GM12878 (cell line): ENCODE results near the gene MRPL55. TPM values are rescaled to one million over a fixed set of nuclear protein-coding genes. Genes with fewer than 3 reads are reported as not detected.

Source experiments
- FOXK2 ChIP-seq: fragments of 450-650 bp; IDR thresholded peaks from 2 replicates; pipeline ENCODE4 v1.6.1; 2017; ENCODE audit warnings: mild to moderate bottlenecking, moderate library complexity
- HDGF ChIP-seq: fragments of 450-650 bp; IDR thresholded peaks from 2 replicates; pipeline ENCODE4 v1.6.1; 2016; ENCODE audit warnings: antibody characterized with exemption
- KAT2A ChIP-seq: conservative IDR thresholded peaks from 2 replicates; pipeline ENCODE4 v1.6.1; 2011; ENCODE audit warnings: low read depth, low read length; ENCODE audit not compliant: control insufficient read depth
- MYB ChIP-seq: fragments of 150-350 bp; IDR thresholded peaks from 2 replicates; pipeline ENCODE4 v1.6.1; 2014; ENCODE audit warnings: mild to moderate bottlenecking, low read depth, low read length, borderline replicate concordance
- NFIC ChIP-seq: IDR thresholded peaks from 2 replicates; pipeline ENCODE4 v1.6.1; 2012; ENCODE audit warnings: low read depth, mild to moderate bottlenecking, inconsistent platforms, low read length, moderate library complexity
- PAX5 ChIP-seq: IDR thresholded peaks from 2 replicates; pipeline ENCODE4 v1.6.1; 2011; ENCODE audit warnings: low read depth, low read length, borderline replicate concordance
- SUZ12 ChIP-seq: fragments of 200-600 bp; sonication (generic); IDR thresholded peaks from one replicate; pipeline ENCODE4 v1.6.1; 2018; ENCODE audit warnings: antibody characterized with exemption, mild to moderate bottlenecking; ENCODE audit not compliant: unreplicated experiment
- ZBED1 ChIP-seq: IDR thresholded peaks from 2 replicates; pipeline ENCODE4 v1.6.1; 2016; ENCODE audit warnings: borderline replicate concordance
- polyA plus RNA-seq, 11 experiments: library from polyadenylated mRNA; depleted of rRNA in 4 of 11; unstranded in 6 of 11; stranded (reverse) in 5 of 11; fragments of >200 nt; fragmentation: Nextera tagmentation in 4 of 11; fragmentation: Illumina TruSeq in 1 of 11; extraction: Ambion mirVana in 4 of 11; extraction: Trizol in 1 of 11; gene quantifications; 1 replicate in 1 of 11; 2 replicates in 10 of 11; pipeline versions ENCODE4 v1.2.1 to v1.2.3, GENCODE V29; 2011 to 2016; ENCODE audit warnings: inconsistent platforms in 2 of 11, missing spikeins in 2 of 11, low read depth in 1 of 11
- total RNA-seq, 4 experiments: library from RNA; depleted of rRNA in 3 of 4; stranded (reverse); fragments of >200 nt in 3 of 4; fragmentation: Illumina TruSeq in 1 of 4; extraction: Trizol in 1 of 4; gene quantifications; 2 replicates each; pipeline versions ENCODE4 v1.2.1 to v1.2.3, GENCODE V29; 2013 to 2021
- TF ChIP-seq, protein P1 (sequence below): IDR thresholded peaks from 2 replicates; pipeline ENCODE4 v1.6.1; 2012; ENCODE audit warnings: low read depth, low read length, improper control_type of control experiment
- TF ChIP-seq, protein P2 (sequence below): fragments of 450-650 bp; IDR thresholded peaks from 2 replicates; pipeline ENCODE4 v1.6.1; 2016; ENCODE audit warnings: mild to moderate bottlenecking
- TF ChIP-seq, protein P3 (sequence below): fragments of 450-650 bp; IDR thresholded peaks from 2 replicates; pipeline ENCODE4 v1.6.1; 2017; ENCODE audit warnings: mild to moderate bottlenecking, moderate library complexity

Gene MRPL55
- total and polyA plus RNA-seq, 10 of the 15 experiments (the other 5 are each of a cell fraction or from before 2014, with no cell fraction given): 15.1 to 143 (median 55.8) TPM

DNA sequence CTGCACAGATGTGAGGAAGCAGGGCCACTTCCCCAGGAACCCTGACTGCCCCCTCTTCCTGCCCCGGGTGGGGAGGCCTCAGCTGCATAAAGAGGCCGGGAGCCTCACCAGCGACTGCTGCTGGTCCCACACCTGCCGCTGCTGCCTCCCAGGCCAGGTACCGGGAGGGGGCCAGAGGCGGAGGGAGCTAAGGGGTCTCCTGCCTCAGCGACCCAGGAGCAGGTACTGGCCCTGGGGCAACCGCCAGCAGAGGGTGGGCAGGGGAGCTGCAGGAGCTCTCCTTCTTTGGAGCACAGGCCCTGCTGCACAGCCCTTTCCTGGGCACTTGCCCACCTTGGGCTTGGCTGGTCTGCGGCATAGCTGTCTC is 47.4 kb upstream of the MRPL55 start (continued):
- TF ChIP-seq SUZ12 (no peak), PAX5 (no peak), NFIC (no peak), HDGF (no peak), FOXK2 (no peak), MYB (no peak), KAT2A (no peak), ZBED1 (no peak)
- TF ChIP-seq, protein P1, sequence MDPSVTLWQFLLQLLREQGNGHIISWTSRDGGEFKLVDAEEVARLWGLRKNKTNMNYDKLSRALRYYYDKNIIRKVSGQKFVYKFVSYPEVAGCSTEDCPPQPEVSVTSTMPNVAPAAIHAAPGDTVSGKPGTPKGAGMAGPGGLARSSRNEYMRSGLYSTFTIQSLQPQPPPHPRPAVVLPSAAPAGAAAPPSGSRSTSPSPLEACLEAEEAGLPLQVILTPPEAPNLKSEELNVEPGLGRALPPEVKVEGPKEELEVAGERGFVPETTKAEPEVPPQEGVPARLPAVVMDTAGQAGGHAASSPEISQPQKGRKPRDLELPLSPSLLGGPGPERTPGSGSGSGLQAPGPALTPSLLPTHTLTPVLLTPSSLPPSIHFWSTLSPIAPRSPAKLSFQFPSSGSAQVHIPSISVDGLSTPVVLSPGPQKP: no peak
- TF ChIP-seq, protein P2, sequence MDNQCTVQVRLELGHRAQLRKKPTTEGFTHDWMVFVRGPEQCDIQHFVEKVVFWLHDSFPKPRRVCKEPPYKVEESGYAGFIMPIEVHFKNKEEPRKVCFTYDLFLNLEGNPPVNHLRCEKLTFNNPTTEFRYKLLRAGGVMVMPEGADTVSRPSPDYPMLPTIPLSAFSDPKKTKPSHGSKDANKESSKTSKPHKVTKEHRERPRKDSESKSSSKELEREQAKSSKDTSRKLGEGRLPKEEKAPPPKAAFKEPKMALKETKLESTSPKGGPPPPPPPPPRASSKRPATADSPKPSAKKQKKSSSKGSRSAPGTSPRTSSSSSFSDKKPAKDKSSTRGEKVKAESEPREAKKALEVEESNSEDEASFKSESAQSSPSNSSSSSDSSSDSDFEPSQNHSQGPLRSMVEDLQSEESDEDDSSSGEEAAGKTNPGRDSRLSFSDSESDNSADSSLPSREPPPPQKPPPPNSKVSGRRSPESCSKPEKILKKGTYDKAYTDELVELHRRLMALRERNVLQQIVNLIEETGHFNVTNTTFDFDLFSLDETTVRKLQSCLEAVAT: no peak
- TF ChIP-seq, protein P3, sequence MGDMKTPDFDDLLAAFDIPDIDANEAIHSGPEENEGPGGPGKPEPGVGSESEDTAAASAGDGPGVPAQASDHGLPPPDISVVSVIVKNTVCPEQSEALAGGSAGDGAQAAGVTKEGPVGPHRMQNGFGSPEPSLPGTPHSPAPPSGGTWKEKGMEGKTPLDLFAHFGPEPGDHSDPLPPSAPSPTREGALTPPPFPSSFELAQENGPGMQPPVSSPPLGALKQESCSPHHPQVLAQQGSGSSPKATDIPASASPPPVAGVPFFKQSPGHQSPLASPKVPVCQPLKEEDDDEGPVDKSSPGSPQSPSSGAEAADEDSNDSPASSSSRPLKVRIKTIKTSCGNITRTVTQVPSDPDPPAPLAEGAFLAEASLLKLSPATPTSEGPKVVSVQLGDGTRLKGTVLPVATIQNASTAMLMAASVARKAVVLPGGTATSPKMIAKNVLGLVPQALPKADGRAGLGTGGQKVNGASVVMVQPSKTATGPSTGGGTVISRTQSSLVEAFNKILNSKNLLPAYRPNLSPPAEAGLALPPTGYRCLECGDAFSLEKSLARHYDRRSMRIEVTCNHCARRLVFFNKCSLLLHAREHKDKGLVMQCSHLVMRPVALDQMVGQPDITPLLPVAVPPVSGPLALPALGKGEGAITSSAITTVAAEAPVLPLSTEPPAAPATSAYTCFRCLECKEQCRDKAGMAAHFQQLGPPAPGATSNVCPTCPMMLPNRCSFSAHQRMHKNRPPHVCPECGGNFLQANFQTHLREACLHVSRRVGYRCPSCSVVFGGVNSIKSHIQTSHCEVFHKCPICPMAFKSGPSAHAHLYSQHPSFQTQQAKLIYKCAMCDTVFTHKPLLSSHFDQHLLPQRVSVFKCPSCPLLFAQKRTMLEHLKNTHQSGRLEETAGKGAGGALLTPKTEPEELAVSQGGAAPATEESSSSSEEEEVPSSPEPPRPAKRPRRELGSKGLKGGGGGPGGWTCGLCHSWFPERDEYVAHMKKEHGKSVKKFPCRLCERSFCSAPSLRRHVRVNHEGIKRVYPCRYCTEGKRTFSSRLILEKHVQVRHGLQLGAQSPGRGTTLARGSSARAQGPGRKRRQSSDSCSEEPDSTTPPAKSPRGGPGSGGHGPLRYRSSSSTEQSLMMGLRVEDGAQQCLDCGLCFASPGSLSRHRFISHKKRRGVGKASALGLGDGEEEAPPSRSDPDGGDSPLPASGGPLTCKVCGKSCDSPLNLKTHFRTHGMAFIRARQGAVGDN: no peak
